ENCODE results near the gene RCN1. TPM values are rescaled to one million over a fixed set of nuclear protein-coding genes. Genes with fewer than 3 reads are reported as not detected.

RCN1 gene
- total and polyA plus RNA-seq, 2 experiments from 2014 or later = 534 to 557 TPM

- Histone ChIP-seq H3K4me1 (ENCODE audit: insufficient read depth) (peaks cover 8% of the 10 kb centered on the region), H3K27ac (no peak overlapping the region), H3K9me2 (ENCODE audit: insufficient read depth) (no peaks in the 10 kb centered on the region), H3K36me3 (ENCODE audit: low read depth) (no peaks in the 10 kb centered on the region), H4K20me1 (ENCODE audit: insufficient read depth) (no peaks in the 10 kb centered on the region), H3K4me2 (ENCODE audit: unreplicated experiment) (no peak overlapping the region), H3K4me3 (no peak overlapping the region), H2AFZ (0 out of 2 replicates have a peak overlapping the region, but pooled peaks have one; percentile 19), H3F3A (ENCODE audit: insufficient read depth) (peaks cover 7% of the 10 kb centered on the region; the same call in 1 of the 2 replicates), H3K27me3 (replicated peaks; ENCODE audit: insufficient read depth) (no peaks in the 10 kb centered on the region), H3K9me3 (ENCODE audit: low read depth) (no peaks in the 10 kb centered on the region), H3K9ac (no peak overlapping the region), H3K79me2 (ENCODE audit: insufficient read depth) (no peaks in the 10 kb centered on the region)
- TF ChIP-seq EZH2phosphoT487 (IDR thresholded peaks at IDR 0.05; ENCODE audit: insufficient read depth, low read depth) = no peak
- TF ChIP-seq EZH2 (IDR thresholded peaks at IDR 0.05; ENCODE audit: insufficient read depth, poor library complexity, severe bottlenecking) = no peak
- no peak for DNase-seq
- in situ Hi-C loops (cut with MboI) = no loop called here
- WGBS, 2 experiments (ENCODE audit: low coverage in 1 of 2, low lambda C conversion rate in 2 of 2, missing lambda C conversion rate in 2 of 2) = 95 to 100% methylated on average over 2 of the region's 2 CpGs
Measured at GRCh38 chr11:32080361-32080980, 10.4 kb upstream of the RCN1 start.

GRCh38 chr11:32081129-32081641 lies 9.7 kb upstream of the RCN1 start:
- Histone ChIP-seq H3F3A (ENCODE audit: insufficient read depth) (peaks cover 7% of the 10 kb centered on the region; the same call in 1 of the 2 replicates), H2AFZ (0 out of 2 replicates have a peak overlapping the region, but pooled peaks have one; percentile 19), H3K36me3 (ENCODE audit: low read depth) (no peaks in the 10 kb centered on the region), H3K9me2 (ENCODE audit: insufficient read depth) (no peaks in the 10 kb centered on the region), H3K9me3 (ENCODE audit: low read depth) (no peaks in the 10 kb centered on the region), H3K4me3 (no peak overlapping the region), H3K4me1 (ENCODE audit: insufficient read depth) (peaks cover 8% of the 10 kb centered on the region), H3K27ac (peak overlapping the region; percentile 48), H3K9ac (no peak overlapping the region), H4K20me1 (ENCODE audit: insufficient read depth) (no peaks in the 10 kb centered on the region), H3K4me2 (ENCODE audit: unreplicated experiment) (no peak overlapping the region), H3K79me2 (ENCODE audit: insufficient read depth) (no peaks in the 10 kb centered on the region), H3K27me3 (replicated peaks; ENCODE audit: insufficient read depth) (no peaks in the 10 kb centered on the region)
- TF ChIP-seq EZH2phosphoT487 (IDR thresholded peaks at IDR 0.05; ENCODE audit: insufficient read depth, low read depth) (no peak), EZH2 (IDR thresholded peaks at IDR 0.05; ENCODE audit: insufficient read depth, poor library complexity, severe bottlenecking) (no peak)
- 31 to 42% methylated on average over 3 of the region's 3 CpGs for WGBS, 2 experiments (ENCODE audit: low coverage in 1 of 2, low lambda C conversion rate in 2 of 2, missing lambda C conversion rate in 2 of 2)
- in situ Hi-C loops (cut with MboI) = no loop called here
- peak; percentile 78 for DNase-seq

- 74 to 81% methylated on average over 1 of the region's 1 CpG for WGBS, 2 experiments (ENCODE audit: low coverage in 1 of 2, low lambda C conversion rate in 2 of 2, missing lambda C conversion rate in 2 of 2)
- Histone ChIP-seq H3K27me3 (replicated peaks; ENCODE audit: insufficient read depth) (no peaks in the 10 kb centered on the region), H3K27ac (no peak overlapping the region), H3K4me3 (no peak overlapping the region), H3K4me1 (ENCODE audit: insufficient read depth) (peaks cover 9% of the 10 kb centered on the region), H2AFZ (no peak overlapping the region), H3K9ac (no peak overlapping the region), H3F3A (ENCODE audit: insufficient read depth) (peaks cover 9% of the 10 kb centered on the region; the same call in 1 of the 2 replicates), H3K9me3 (ENCODE audit: low read depth) (no peaks in the 10 kb centered on the region), H3K36me3 (ENCODE audit: low read depth) (no peaks in the 10 kb centered on the region), H3K79me2 (ENCODE audit: insufficient read depth) (no peaks in the 10 kb centered on the region), H4K20me1 (ENCODE audit: insufficient read depth) (no peaks in the 10 kb centered on the region), H3K9me2 (ENCODE audit: insufficient read depth) (no peaks in the 10 kb centered on the region), H3K4me2 (ENCODE audit: unreplicated experiment) (no peak overlapping the region)
- no peak for TF ChIP-seq EZH2phosphoT487 (IDR thresholded peaks at IDR 0.05; ENCODE audit: insufficient read depth, low read depth)
- no peak for DNase-seq
- in situ Hi-C loops (cut with MboI) = no loop called here
Measured at GRCh38 chr11:32081901-32082300, 9.0 kb upstream of the RCN1 start.

GRCh38 chr11:32082346-32082986 lies 8.4 kb upstream of the RCN1 start:
- Histone ChIP-seq H3K27me3 (replicated peaks; ENCODE audit: insufficient read depth) (no peaks in the 10 kb centered on the region), H3K9me3 (ENCODE audit: low read depth) (no peaks in the 10 kb centered on the region), H3F3A (ENCODE audit: insufficient read depth) (peaks cover 15% of the 10 kb centered on the region; the same call in 1 of the 2 replicates), H3K9me2 (ENCODE audit: insufficient read depth) (no peaks in the 10 kb centered on the region), H3K27ac (no peak overlapping the region), H4K20me1 (ENCODE audit: insufficient read depth) (no peaks in the 10 kb centered on the region), H3K4me1 (ENCODE audit: insufficient read depth) (peaks cover 14% of the 10 kb centered on the region), H2AFZ (no peak overlapping the region), H3K9ac (no peak overlapping the region), H3K36me3 (ENCODE audit: low read depth) (no peaks in the 10 kb centered on the region), H3K4me2 (ENCODE audit: unreplicated experiment) (no peak overlapping the region), H3K79me2 (ENCODE audit: insufficient read depth) (no peaks in the 10 kb centered on the region), H3K4me3 (no peak overlapping the region)
- in situ Hi-C loops (cut with MboI) = no loop called here
- no peak for DNase-seq
- 91 to 93% methylated on average over 5 of the region's 5 CpGs for WGBS, 2 experiments (ENCODE audit: low coverage in 1 of 2, low lambda C conversion rate in 2 of 2, missing lambda C conversion rate in 2 of 2)
- TF ChIP-seq EZH2 (IDR thresholded peaks at IDR 0.05; ENCODE audit: insufficient read depth, poor library complexity, severe bottlenecking) = no peak
- TF ChIP-seq EZH2phosphoT487 (IDR thresholded peaks at IDR 0.05; ENCODE audit: insufficient read depth, low read depth) = no peak
